ENCODE data around the gene SPOUT1.

GRCh38 chr9:128861501-128861900 is 31.9 kb upstream of the SPOUT1 start:
- no peak for TF ChIP-seq POLR2A (IDR thresholded peaks at IDR 0.05; ENCODE audit: low read length)
- TF ChIP-seq GATA1 (IDR thresholded peaks at IDR 0.05; ENCODE audit: low read depth, low read length), result no peak
